Left ventricle myocardium inferior (tissue), 1 donor: ENCODE data around the gene UST. TPM values are rescaled to one million over a fixed set of nuclear protein-coding genes. Genes with fewer than 3 reads are reported as not detected.

Experiments used
- DNase-seq: peaks from one replicate; pipeline ENCODE4 v3.0.0-alpha.2; 2020
- H3K27ac ChIP-seq: fragments of 200-600 bp; replicated peaks from 2 replicates; pipeline ENCODE4 v1.8.0; 2021
- H3K27me3 ChIP-seq: fragments of 200-600 bp; 2 replicates; pipeline ENCODE4 v1.8.0; 2021; ENCODE audit warnings: low read depth
- H3K36me3 ChIP-seq: fragments of 200-600 bp; 2 replicates; pipeline ENCODE4 v1.8.0; 2021
- H3K4me1 ChIP-seq: fragments of 200-600 bp; 2 replicates; pipeline ENCODE4 v1.8.0; 2021
- H3K4me3 ChIP-seq: fragments of 200-600 bp; 2 replicates; pipeline ENCODE4 v1.8.0; 2021; ENCODE audit warnings: mild to moderate bottlenecking, moderate library complexity
- H3K9me3 ChIP-seq: fragments of 200-600 bp; replicated peaks from 2 replicates; pipeline ENCODE4 v1.8.0; 2021
- intact Hi-C: fragments of 100-400 bp; cut with micrococcal nuclease; formaldehyde crosslinking; loops from one replicate; pipeline ENCODE4 v1.11.0; 2022
- total RNA-seq: library from RNA; stranded (reverse); fragmentation: NEBNext Ultra II Directional; extraction: Animal tissue kit (Norgen Biotek cat#: 25700); gene quantifications from one replicate; pipeline ENCODE4 v1.2.1, GENCODE V29; 2021
- TF ChIP-seq, protein P1 (sequence below): fragments of 200-600 bp; IDR thresholded peaks from 2 replicates; pipeline ENCODE4 v1.8.0; 2021; ENCODE audit warnings: antibody characterized with exemption, mild to moderate bottlenecking, borderline replicate concordance
- donor health status: DM: no; HTN: yes; CAD: no; lungs with severe emphysema.

The UST gene
- total RNA-seq, 1 donor from 2014 or later = 3.3 TPM

DNA sequence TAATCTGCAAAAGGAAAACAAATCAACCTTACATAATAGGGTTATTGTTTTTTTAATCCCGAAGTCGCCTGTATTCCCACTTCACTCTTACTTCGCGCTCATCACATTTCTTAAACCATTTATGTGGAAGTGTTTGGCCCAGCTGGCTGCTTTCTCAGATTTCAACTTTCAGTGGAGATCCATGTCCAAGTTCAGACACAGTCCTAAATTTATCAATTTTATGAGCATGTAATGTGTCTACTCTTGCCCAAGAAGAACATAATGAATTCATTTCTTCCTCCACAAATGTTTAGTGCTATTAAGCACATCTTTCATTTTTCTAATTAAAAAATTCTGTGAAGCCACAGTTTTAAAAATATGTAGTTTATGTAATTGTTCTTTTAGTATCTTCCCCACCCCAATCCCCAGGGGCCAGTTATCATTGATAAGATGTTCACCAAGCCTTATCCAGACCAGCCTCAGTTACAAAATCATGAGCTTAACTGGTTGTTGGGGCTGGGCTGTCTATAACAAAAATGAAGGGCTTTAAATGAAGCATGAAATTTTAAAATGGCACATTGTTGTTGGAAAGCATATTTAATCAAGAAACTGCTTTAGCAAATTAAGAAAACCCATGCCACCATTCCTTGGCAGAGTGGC lies 151.7 kb downstream of the UST start:
- Histone ChIP-seq H3K27ac (peak overlapping the region; percentile 53), H3K9me3 (no peaks in the 10 kb centered on the region), H3K4me3 (no peak overlapping the region), H3K36me3 (no peaks in the 10 kb centered on the region), H3K27me3 (no peaks in the 10 kb centered on the region), H3K4me1 (no peaks in the 10 kb centered on the region)
- intact Hi-C loops = no loop called here
- TF ChIP-seq, protein P1, sequence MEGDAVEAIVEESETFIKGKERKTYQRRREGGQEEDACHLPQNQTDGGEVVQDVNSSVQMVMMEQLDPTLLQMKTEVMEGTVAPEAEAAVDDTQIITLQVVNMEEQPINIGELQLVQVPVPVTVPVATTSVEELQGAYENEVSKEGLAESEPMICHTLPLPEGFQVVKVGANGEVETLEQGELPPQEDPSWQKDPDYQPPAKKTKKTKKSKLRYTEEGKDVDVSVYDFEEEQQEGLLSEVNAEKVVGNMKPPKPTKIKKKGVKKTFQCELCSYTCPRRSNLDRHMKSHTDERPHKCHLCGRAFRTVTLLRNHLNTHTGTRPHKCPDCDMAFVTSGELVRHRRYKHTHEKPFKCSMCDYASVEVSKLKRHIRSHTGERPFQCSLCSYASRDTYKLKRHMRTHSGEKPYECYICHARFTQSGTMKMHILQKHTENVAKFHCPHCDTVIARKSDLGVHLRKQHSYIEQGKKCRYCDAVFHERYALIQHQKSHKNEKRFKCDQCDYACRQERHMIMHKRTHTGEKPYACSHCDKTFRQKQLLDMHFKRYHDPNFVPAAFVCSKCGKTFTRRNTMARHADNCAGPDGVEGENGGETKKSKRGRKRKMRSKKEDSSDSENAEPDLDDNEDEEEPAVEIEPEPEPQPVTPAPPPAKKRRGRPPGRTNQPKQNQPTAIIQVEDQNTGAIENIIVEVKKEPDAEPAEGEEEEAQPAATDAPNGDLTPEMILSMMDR = no peak
- no peak for DNase-seq

DNA sequence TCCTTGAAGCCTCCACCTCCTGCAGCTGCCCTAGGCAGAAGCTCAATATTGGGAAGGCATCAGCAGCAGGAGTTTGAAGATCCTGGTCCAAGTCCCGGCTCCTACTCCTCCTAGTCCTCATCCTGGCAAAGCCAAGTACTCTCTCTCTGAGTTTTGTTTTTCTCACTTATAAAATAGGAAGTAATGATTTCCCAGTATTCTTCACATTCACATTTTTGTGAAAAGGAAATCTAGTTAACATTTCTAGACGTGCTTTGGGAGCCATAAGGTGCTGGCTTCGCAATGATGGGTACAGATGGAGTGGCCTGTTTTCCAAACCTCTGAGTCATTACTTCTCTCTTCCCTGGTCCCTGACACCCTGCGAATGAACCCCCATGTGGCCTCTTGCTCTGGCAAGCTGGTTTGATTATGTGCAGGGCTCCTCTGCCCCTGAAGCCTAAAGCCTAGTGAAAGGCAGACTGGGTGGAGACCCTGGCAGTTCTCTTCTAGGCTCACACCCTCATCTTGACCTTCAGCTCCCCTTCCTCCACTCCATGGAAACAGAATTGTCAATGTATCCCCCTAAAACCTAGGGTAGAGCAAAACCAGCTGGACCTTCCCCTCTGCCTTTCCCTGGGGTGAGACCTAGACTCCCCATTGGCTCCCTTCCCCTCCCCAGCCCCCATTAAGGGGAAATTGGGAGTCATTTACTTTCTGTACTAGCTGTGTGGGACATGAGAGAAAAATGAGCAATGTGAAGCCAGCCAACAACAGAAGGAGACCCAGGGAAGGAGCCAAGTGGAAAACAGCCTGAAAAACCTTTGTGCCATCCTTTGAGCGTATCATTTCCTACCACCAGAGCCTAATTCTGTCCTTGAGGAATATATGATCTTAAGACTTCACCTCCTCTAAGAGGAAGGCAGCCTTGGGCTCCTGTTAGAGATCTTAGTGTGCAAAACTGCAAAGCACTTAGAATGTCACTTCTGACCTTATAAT lies 158.4 kb downstream of the UST start:
- H3K27me3 ChIP-seq = no peaks in the 10 kb centered on the region
- intact Hi-C loops = no loop called here

DNA sequence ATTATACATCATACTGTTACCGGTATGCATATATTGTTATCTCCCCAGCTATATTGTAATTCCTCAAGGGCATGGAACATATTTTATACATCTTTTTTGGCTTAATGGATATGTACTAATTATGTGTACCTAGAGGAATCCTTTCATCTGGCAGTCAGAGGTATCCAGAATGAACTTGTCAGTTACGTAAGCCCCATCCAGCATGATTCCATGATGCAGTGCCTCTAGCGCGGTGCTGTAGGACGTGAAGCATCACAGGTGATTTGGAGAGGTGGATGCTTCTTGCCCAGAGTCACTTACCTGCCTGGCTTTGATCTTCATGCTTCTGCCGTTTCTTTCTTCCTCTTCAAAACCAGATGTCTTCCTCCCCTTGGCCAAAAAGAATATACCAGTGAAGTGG lies 159.1 kb downstream of the UST start:
- TF ChIP-seq, protein P1 = no peak
- Histone ChIP-seq H3K36me3 (no peaks in the 10 kb centered on the region), H3K27me3 (no peaks in the 10 kb centered on the region), H3K4me3 (no peak overlapping the region), H3K4me1 (no peaks in the 10 kb centered on the region), H3K27ac (no peak overlapping the region), H3K9me3 (no peaks in the 10 kb centered on the region)
- intact Hi-C loops = no loop called here
- DNase-seq = no peak

More for the DNA sequence above, 158.4 kb downstream of the UST start:
- no peak for DNase-seq
- TF ChIP-seq, protein P1 = no peak
- no peaks in the 10 kb centered on the region for H3K9me3 ChIP-seq
- H3K4me3 ChIP-seq = no peak overlapping the region
- no peak overlapping the region for H3K27ac ChIP-seq
- H3K36me3 ChIP-seq = no peaks in the 10 kb centered on the region
- no peaks in the 10 kb centered on the region for H3K4me1 ChIP-seq

DNA sequence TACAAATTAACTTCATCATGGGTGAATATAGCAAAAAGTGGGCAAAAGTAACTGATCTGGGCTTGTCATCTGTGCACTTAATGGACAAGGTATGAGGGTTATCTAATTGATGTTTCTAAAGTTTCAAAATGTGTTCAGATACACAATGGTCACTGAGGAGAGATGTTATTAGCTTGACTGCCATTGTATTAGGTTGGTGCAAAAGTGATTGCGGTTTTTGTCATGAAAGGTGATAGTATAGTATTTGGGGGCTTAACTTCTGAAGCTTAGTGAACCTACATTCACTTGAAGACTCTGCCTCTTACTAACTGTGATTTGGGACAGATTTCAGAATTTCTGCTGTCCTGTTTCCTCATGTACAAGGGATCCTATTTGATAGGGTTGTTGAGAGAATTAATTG lies 159.6 kb downstream of the UST start:
- intact Hi-C loops = no loop called here

DNA sequence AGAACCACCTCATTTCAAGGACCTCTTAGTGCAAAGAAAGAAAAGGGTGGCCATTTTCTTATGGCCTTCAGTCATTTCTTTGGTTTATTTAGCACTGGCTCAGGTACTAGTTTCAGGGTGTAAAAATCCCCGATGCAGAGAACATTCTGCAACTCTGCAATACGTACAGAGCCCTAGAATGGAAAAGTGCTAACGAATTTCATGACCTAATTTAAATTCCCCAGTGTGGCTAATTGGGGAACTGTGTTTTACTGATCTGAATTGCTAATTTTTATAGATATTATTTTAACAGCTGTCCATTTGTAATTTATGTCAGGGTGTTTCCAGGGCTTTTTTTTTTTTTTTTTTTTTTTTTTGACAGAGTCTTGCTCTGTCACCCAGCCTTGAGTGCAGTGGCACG lies 160.7 kb downstream of the UST start:
- intact Hi-C loops = no loop called here

More for the DNA sequence above, 159.6 kb downstream of the UST start:
- no peaks in the 10 kb centered on the region for H3K4me1 ChIP-seq
- H3K4me3 ChIP-seq = no peak overlapping the region
- no peaks in the 10 kb centered on the region for H3K36me3 ChIP-seq
- no peak for DNase-seq
- H3K9me3 ChIP-seq = no peaks in the 10 kb centered on the region
- no peak overlapping the region for H3K27ac ChIP-seq
- H3K27me3 ChIP-seq = no peaks in the 10 kb centered on the region
- TF ChIP-seq, protein P1 = no peak

More for the DNA sequence above, 160.7 kb downstream of the UST start:
- Histone ChIP-seq H3K36me3 (no peaks in the 10 kb centered on the region), H3K27me3 (no peaks in the 10 kb centered on the region), H3K4me3 (no peak overlapping the region), H3K4me1 (no peaks in the 10 kb centered on the region), H3K9me3 (no peaks in the 10 kb centered on the region), H3K27ac (no peak overlapping the region)
- DNase-seq = no peak
- TF ChIP-seq, protein P1 = no peak
